Activated T-helper 1 cell treated with anti-CD3 and anti-CD28 coated beads, Interleukin-2, amount 50 U/mL, for 16 hours (primary cell): ENCODE results near the gene KRT86.
"Not testable (repeated sequence)": the region's sequence is repeated elsewhere in the genome, so short reads cannot be mapped to it uniquely, and the experiment has no call there.

Source experiments
- DNase-seq, 2 donors: peaks; one replicate each; pipeline ENCODE4 v3.0.0-alpha.2; 2020; ENCODE audit warnings: low read depth in 1 of 2, low spot score in 1 of 2

Gene KRT86

DNA sequence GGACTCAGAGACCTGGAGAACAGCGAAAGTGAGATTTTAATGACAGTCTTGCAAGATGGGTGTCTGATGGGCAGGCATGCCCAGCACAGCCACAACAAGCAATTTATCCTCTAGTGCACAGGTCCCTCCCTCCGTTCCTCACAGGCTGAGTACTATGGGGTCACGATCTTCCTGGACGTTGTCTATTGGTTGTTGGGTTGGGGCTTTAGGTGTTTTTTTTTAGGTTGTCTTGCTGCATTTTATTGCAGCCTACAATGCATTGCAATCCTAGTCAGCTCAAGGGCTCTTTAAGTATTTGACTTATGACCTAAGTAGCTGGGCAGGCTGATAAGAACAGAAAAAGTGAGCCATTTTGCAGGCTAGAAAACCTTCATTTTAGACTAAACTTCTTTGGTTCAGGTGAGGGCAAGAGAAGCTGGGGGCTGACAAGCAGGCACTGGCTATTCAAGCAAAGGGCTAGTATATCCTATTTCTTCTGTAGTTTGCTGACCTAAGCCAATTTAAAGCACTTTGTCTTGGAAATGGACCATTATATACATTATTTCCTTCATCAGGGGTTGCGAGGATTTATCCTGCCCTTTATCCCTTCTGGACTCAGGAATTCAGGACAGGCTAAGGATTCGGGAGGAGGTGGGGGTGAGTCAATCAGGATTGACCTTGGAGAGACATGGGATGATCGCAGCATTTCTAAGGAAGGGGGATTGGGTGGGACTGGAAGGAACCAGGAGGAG is 35.4 kb upstream of the KRT86 start:
- DNase-seq = no peak

DNA sequence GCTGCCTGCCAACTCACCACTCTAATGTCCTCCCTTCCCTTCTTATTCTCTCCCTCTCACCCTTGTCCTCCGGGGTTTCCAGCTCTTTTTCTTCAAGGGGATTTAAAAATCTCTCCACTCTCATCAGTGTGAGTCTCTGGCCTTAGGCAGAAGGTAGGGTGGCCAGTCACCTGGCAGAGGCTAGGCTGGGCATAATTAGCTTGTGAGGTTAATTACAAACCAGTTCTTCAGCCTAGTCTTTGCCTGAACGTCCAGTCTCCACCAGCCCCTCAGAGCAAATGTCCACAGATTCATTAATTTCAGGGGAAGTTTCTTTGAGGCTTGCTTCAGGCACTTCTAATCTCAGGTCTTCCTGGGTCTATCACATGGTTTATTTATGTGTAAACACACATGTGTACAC is 34.7 kb upstream of the KRT86 start:
- DNase-seq = no peak

DNA sequence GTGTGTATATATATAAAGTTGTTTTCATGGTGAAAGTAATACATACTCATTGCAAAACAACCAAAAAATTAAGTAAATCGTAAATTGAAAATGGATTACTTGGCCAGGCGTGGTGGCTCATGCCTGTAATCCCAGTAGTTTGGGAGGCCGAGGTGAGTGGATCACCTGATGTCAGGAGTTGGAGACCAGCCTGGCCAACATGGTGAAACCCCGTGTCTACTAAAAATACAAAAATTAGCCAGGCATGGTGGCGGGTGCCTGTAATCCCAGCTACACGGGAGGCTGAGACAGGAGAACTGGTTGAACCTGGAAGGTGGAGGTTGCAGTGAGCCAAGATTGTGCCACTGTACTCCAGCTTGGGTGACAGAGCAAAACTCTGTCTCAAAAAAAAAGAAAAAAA is 34.2 kb upstream of the KRT86 start:
- DNase-seq = not testable (repeated sequence)

DNA sequence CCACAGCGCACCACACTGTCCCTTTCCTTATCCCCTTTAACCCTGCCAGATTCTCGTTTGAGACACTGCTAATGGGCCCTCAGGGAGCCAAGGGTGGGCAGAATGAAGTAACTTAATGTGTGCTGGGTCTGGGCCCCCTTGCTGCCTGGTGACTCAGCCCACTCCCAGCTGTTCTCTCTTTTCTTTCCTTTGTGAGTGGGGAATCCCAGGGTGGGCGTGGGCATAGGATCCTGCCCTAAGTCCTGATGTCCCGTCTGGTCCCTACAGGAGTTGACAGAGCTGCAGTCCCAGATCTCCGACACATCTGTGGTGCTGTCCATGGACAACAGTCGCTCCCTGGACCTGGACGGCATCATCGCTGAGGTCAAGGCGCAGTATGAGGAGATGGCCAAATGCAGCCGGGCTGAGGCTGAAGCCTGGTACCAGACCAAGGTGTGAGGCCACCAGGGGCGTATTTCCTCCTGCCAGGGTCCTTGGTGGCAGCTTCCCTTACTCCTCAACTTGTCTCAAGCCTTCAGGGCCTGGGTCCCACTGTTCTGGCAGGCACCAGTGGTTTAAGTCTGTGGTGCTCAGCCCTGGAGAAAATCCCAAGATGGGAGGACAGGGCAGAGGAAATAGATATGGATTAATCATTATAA is 33.1 kb upstream of the KRT86 start:
- no peak for DNase-seq

DNA sequence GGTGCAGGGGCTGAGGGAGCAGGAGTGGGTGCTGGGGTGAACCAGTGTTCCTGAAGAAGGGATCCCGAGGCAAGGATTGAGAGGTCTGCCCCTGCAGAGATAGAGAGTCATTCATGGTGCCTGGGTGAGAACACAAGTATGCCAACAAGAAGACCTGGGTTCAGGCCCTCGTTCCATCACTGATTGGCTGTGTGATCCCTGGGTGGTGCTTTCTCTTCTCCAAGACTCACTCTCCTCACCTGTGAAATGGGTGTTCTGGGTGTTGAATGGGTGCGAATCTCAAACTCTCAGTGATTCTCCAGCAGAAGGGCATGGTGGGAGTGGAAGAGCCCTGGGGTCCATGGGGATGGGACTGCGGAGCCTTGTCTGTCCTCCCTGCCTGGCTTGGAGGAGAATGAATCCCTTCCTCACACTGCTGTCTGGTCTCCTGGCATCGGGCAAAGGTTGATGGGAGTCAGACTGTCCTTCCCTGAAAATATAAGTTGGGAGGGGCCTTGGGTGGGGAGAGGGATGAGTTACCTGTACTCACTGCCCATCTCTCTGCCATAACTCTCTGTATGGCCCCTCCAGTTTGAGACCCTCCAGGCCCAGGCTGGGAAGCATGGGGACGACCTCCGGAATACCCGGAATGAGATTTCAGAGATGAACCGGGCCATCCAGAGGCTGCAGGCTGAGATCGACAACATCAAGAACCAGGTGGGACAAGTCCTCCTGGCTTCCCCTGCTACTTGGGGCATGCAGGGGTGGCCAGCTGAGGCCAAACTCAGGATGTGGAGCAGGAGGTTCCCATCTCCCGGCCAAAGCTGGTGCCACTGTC is 31.8 kb upstream of the KRT86 start:
- no peak for DNase-seq

DNA sequence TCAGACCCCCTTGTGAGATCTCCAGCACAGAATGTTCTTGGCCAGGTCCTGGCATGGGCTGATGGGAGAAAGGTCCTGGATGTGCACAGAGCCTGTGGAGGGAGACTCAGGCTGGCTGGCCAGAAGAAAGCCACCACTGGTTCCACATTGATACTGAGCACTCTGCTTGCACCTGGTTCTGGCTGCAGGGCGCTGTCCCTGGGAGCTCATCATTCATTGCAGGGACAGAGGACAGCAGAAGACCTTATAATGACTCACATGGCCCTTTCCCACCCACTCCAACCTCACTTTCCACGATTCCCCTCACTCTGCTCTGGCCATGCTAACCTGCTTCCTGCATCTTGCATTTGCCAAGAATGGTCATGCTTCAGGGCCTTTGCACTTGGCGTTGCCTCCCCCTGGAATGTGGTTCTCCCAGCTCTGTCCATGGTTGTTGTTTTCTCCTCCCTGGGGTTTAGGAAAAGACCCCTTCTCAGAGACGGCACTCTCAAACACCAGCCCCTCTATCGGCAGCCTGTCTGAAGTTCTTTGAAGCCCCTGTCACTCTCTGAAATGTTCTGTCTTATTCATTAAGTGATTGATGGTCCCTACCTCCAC is 31.1 kb upstream of the KRT86 start:
- no peak for DNase-seq

DNA sequence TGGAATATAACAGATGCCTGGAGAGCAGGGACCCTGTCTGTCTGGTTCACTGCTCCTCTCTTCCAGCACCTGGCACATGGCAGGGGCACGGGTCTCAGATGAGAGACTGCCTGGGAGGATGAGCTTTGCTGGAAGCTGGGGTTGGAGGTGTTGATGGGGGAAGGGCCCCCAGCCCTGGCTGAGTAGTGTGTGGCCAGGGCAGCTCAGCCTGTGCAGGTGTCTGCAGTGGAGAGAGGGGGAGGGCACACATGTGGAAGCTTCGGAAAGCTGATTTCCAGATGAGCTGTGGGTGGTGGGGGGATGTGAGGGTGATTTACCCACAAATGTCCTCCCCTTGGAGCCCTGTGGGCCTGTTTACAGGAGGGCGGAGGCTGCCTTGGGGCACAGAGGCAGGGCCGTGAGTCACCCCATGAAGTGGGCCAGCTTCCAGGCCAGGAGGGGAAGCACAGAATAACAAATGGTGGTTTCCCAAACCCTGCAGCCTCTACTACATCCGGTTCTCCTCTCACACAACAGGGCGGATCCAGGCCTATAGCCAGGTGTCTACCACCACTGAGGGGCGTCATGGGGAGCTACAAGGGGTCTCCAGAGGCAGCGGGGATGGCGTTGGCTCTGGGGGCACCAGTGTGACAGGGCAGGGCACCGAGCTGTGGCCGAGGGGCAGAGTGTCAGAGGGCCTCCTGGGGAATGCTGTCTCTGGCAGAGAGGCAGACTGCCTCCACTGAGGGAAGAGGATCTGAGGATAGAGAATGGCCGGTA is 30.4 kb upstream of the KRT86 start:
- peak; percentile 13 to 25 for DNase-seq

DNA sequence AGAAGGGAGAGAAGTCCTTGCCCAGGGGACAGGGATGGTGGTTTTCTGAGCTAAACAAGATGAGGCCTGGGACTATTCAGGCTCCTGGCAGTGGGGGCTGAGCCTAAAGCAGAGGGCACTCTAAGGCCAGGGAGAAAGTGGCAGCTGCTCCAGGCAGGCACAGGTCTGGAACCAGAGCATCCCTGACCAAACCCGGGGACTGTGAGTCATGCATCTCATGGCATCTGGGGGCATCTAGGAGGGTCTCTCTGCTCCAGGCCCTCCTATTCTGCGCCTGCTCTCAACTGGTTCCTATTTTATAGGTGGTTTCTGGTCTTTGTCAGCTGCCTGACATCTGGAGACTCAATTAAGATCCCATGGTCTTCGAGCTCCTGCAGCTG is 29.8 kb upstream of the KRT86 start:
- no peak for DNase-seq

DNA sequence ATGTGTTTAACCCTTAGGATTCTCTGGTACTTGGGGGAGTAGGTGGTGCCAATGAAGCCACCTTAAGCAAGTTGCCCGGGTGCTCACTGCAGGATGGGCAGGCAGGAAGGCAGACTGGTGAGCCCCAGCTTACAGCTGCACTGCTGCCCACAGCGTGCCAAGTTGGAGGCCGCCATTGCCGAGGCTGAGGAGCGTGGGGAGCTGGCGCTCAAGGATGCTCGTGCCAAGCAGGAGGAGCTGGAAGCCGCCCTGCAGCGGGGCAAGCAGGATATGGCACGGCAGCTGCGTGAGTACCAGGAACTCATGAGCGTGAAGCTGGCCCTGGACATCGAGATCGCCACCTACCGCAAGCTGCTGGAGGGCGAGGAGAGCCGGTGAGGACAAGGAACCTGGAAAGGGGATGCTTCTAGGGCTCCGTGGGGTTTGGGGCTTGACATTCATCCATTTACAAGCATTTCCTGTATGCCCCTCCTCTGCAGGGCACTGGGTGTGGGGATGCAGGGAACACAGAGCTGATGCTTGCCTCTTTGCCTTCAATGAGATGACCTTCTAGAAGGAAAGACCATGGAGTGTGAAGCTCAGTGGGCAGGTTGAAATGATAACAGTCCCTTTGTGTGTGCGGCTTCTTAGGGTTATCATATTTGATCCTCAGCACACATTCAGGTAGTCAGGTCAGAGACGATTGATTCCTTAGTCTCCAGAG is 29.0 kb upstream of the KRT86 start:
- no peak for DNase-seq

DNA sequence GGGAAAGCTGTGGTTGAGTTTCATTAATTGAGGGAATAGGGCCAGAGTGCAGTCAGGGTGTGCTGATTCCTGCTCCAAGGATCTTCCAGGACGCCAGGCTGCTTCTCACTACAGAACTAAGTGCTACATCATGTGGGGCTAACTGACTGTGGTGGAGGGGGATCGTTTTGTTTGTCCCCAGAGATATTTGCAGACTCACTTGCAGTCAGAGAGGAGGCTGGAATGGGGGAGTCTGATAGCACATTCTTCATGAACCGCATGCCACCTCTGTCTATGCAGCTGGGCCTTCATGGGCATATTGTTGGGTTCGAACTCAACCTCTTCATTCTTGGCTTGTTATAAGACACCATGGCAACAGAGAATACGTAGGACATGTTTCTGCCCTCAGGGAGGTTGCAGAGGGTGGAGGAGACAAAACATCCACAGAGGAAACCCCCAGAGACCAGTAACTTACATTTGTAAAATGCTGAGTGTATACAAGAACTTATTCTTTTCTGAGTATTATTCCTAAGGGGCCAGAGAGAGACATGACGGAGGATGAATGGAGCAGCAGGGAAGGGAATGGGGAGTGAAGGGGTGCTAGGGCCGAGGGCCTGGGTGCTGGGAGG is 28.4 kb upstream of the KRT86 start:
- DNase-seq = no peak

DNA sequence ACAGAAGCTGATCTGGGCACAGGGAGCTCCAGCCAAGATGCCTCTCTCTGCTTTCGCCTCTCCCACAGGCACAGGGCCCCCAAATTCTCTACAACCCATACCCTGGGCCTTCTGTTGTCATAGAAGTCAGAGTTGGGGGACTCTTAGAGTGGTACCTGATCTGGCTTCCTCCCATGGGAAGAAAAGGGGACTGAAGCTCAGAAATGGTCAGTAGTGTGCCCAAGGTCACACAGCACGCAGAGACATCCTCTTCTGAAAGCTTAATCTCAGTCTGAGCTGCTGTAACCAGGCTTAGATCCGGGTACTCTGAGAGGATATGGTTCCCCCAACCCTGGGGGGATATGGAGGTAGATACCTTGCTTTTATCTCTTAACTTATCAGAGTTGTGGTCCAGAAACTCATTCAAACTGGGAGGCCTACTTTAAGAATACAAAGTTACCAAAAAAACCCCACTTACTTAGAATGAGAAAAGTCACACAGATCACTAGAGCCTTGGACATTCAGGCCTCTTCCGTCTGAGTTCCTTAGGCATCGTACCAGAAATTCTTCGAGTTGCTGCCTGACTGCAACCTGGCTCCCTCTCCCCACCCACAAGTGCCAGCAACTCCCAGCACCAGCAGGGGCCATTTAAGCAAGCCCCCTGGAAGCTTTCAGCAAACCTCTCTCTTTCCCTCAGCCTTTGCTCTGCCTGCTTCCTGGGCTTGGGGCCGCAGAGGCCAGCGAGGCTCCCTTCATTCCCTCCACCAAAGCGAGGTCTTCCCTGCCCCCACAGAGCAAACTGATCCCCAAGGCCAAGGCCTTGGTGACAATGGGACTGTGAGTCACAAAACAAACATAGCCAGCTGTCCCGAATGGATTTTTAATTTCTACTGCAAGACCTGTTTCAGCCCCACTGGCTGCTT is 27.5 kb upstream of the KRT86 start:
- no peak for DNase-seq

DNA sequence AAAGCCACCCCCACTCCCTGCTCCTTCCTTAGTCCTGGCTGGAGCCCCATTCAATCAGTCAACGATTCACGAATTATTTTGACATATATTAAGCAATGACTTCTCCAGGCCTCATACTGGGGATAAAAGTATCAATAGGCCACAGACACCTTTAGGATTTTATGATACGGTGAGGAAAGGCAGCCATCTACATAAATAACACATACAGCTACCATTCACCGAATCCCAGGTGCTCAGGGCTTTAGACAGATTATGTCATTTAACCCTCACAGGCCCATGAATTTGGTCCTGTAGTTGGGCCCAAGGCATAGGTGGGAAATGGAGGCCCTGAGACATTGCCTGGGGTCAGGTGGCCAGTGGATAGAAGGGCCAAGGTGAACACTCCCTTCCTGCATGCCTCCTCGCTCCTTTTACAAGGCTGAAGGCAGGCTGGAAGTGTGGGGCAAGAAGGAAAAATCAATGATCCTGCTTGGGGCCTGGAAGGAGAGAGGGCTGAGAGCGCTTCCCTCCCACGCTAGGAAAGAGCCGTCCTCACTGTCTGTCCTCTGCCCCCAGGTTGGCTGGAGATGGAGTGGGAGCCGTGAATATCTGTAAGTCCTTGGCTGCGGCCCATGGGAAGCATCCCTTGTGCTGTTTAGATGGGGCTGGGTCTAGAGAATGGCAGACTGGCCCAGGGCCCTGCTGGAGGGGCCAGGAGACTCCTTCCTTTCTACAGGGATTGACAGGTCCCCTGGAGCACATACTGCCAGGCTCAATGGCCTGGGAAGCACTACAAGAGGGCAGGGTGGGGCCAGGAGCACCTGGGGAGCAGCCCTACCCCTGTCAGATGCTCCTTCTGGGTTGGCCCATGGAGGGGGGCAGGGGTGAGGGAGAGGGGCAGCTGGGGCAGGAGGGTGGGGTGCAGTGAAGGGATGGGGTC is 26.6 kb upstream of the KRT86 start:
- DNase-seq = no peak

DNA sequence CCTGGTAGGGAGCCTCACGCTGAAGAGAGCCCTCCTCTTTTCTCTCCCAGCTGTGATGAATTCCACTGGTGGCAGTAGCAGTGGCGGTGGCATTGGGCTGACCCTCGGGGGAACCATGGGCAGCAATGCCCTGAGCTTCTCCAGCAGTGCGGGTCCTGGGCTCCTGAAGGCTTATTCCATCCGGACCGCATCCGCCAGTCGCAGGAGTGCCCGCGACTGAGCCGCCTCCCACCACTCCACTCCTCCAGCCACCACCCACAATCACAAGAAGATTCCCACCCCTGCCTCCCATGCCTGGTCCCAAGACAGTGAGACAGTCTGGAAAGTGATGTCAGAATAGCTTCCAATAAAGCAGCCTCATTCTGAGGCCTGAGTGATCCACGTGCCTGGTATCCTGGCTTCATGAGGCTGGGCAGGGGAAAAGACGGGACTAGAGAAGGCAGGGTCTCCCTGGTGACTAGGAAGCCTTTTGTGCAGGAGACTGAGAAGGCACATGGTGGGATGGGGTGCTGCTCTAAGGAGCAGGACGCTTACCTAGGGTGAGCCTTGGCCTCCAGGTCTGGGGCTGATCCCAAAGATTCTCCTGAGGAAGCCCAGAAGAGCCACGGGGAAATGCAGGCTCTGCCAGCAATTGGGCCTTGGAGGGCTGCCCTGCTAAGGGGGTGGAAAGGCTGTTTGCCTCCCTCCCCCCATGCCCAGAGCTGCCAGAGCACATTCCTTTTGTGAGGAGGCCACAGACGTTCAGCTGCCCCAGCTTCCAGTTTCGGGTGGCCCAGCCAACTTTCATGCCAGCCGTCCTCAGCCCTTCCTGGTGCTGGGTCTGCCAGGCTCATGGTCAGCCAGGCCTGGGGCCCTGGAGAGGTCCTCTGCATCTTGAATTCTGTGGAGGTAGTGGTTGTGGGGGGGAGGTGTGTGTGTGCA is 25.6 kb upstream of the KRT86 start:
- DNase-seq = no peak

DNA sequence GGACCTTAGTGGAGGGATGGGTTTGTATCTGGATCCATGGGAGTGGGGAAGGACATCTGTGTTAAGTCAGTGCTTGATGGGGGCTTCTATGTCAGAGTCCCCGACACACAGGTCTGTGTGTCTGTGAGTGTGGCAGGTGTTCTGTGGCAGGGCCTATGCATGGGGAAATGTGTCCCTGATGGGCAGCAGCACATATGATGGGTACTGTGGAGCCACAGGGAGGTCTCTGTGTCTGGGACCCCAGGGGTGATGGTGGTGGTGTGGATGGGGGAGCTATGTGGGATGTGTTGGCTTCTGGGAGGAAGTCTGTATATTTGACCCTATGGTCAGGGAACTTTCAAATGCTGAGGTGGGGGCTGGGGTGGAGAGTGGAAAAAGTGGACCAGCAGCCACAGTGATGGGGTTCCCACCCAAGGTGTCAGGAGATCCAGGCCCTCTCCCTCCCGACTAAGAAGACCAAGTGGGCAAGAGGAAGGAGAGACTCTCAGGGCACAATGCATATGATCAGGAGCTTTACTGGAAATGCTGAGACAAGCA is 24.9 kb upstream of the KRT86 start:
- no peak for DNase-seq

DNA sequence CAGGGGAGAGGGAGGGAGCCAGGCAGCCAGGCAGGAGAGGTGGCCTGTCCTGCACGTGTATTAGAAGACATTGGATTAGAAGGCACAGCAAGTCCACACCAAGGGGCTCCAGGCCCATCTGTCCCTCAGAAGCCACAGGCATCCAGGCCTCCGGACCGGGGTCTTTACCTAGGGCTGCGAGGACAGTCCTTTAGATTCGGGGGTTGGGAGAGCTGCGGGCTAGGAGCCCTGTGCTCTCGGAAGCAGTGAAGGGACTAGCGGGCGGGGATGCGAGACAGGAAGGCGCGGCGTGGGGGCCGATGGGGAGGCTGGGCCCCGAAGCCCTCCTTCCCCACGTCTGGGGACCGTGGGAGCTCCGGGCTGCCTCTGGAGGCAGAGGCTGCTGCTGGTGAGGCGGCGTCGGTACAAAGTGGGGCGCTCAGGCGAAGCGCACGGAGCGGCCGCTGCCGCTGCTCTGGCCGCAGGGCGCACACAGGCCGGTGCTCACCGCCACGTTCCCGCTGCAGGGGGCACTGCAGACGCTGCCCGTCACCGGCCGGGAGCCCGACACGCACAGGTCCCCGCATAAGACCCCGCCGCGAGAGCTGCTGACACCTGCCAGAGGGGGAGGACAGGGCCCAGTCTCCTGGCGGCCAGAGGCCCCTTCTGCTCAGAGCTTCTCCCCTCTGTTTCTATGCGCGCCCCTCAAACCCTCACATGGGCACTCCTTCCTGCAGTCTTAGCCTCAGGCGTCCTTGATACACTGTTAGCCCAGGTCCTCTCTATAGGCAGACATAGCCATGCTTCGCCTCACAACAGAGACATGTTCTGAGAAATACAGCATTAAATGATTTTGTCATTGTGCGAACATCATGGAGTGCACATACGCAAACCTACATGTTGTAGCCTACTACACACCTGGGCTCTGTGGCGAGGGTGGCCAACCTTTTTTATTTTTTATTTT is 24.1 kb upstream of the KRT86 start:
- DNase-seq = no peak
